ENCODE data around the gene CFAP73. TPM values are rescaled to one million over a fixed set of nuclear protein-coding genes. Genes with fewer than 3 reads are reported as not detected.

CFAP73 gene
- polyA plus RNA-seq, 1 donor from 2014 or later, result not detected

- Histone ChIP-seq H3K27ac (ENCODE audit: low read length) (no peak overlapping the region), H3K79me2 (replicated peaks; ENCODE audit: insufficient read depth, low read length) (peaks cover 9% of the 10 kb centered on the region), H3K36me3 (ENCODE audit: insufficient read depth, low read length) (no peaks in the 10 kb centered on the region), H2AFZ (ENCODE audit: low read depth, low read length) (no peak overlapping the region), H3K9ac (ENCODE audit: low read length) (no peak overlapping the region), H3K9me2 (ENCODE audit: insufficient read depth, low read length) (no peaks in the 10 kb centered on the region), H3K4me2 (ENCODE audit: low read length) (no peak overlapping the region), H3K9me3 (ENCODE audit: low read length) (no peaks in the 10 kb centered on the region), H3K27me3 (ENCODE audit: insufficient read depth, low read depth, low read length) (no peaks in the 10 kb centered on the region), H3F3A (ENCODE audit: insufficient read depth, low read length, poor library complexity, severe bottlenecking) (no peaks in the 10 kb centered on the region), H4K20me1 (ENCODE audit: insufficient read depth) (no peaks in the 10 kb centered on the region), H3K4me3 (ENCODE audit: low read length) (no peak overlapping the region)
- TF ChIP-seq EZH2 (IDR thresholded peaks at IDR 0.05; ENCODE audit: borderline replicate concordance, insufficient read depth, low read length, poor library complexity, severe bottlenecking) (no peak), SMC3 (conservative IDR thresholded peaks at IDR 0.05; ENCODE audit: poor library complexity) (no peak), POLR2AphosphoS5 (IDR thresholded peaks at IDR 0.05) (no peak), EP300 (conservative IDR thresholded peaks at IDR 0.05; ENCODE audit: poor library complexity, severe bottlenecking) (no peak), RAD21 (conservative IDR thresholded peaks at IDR 0.05) (no peak), TAF1 (IDR thresholded peaks at IDR 0.05; ENCODE audit: low read depth) (no peak), MXI1 (conservative IDR thresholded peaks at IDR 0.05; ENCODE audit: poor library complexity, severe bottlenecking) (no peak)
- TF ChIP-seq, protein P1, sequence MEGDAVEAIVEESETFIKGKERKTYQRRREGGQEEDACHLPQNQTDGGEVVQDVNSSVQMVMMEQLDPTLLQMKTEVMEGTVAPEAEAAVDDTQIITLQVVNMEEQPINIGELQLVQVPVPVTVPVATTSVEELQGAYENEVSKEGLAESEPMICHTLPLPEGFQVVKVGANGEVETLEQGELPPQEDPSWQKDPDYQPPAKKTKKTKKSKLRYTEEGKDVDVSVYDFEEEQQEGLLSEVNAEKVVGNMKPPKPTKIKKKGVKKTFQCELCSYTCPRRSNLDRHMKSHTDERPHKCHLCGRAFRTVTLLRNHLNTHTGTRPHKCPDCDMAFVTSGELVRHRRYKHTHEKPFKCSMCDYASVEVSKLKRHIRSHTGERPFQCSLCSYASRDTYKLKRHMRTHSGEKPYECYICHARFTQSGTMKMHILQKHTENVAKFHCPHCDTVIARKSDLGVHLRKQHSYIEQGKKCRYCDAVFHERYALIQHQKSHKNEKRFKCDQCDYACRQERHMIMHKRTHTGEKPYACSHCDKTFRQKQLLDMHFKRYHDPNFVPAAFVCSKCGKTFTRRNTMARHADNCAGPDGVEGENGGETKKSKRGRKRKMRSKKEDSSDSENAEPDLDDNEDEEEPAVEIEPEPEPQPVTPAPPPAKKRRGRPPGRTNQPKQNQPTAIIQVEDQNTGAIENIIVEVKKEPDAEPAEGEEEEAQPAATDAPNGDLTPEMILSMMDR (IDR thresholded peaks at IDR 0.05; ENCODE audit: poor library complexity, severe bottlenecking), result no peak
- TF ChIP-seq, protein P2, sequence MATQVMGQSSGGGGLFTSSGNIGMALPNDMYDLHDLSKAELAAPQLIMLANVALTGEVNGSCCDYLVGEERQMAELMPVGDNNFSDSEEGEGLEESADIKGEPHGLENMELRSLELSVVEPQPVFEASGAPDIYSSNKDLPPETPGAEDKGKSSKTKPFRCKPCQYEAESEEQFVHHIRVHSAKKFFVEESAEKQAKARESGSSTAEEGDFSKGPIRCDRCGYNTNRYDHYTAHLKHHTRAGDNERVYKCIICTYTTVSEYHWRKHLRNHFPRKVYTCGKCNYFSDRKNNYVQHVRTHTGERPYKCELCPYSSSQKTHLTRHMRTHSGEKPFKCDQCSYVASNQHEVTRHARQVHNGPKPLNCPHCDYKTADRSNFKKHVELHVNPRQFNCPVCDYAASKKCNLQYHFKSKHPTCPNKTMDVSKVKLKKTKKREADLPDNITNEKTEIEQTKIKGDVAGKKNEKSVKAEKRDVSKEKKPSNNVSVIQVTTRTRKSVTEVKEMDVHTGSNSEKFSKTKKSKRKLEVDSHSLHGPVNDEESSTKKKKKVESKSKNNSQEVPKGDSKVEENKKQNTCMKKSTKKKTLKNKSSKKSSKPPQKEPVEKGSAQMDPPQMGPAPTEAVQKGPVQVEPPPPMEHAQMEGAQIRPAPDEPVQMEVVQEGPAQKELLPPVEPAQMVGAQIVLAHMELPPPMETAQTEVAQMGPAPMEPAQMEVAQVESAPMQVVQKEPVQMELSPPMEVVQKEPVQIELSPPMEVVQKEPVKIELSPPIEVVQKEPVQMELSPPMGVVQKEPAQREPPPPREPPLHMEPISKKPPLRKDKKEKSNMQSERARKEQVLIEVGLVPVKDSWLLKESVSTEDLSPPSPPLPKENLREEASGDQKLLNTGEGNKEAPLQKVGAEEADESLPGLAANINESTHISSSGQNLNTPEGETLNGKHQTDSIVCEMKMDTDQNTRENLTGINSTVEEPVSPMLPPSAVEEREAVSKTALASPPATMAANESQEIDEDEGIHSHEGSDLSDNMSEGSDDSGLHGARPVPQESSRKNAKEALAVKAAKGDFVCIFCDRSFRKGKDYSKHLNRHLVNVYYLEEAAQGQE (IDR thresholded peaks at IDR 0.05; ENCODE audit: borderline replicate concordance), result no peak
Measured at GRCh38 chr12:113189361-113189760, 39.8 kb downstream of the CFAP73 start.

- H3K36me3 ChIP-seq (ENCODE audit: insufficient read depth, low read length), result no peaks in the 10 kb centered on the region
- H3K4me2 ChIP-seq (ENCODE audit: low read length), result no peak overlapping the region
- no peaks in the 10 kb centered on the region for H3F3A ChIP-seq (ENCODE audit: insufficient read depth, low read length, poor library complexity, severe bottlenecking)
- no peaks in the 10 kb centered on the region for H3K27me3 ChIP-seq (ENCODE audit: insufficient read depth, low read depth, low read length)
- TF ChIP-seq EZH2 (IDR thresholded peaks at IDR 0.05; ENCODE audit: borderline replicate concordance, insufficient read depth, low read length, poor library complexity, severe bottlenecking), result no peak
- TF ChIP-seq RAD21 (conservative IDR thresholded peaks at IDR 0.05), result no peak
- TF ChIP-seq EP300 (conservative IDR thresholded peaks at IDR 0.05; ENCODE audit: poor library complexity, severe bottlenecking), result no peak
- TF ChIP-seq POLR2AphosphoS5 (IDR thresholded peaks at IDR 0.05), result no peak
- TF ChIP-seq, protein P1 (IDR thresholded peaks at IDR 0.05; ENCODE audit: poor library complexity, severe bottlenecking), result no peak
- TF ChIP-seq TAF1 (IDR thresholded peaks at IDR 0.05; ENCODE audit: low read depth), result no peak
- TF ChIP-seq, protein P2 (IDR thresholded peaks at IDR 0.05; ENCODE audit: borderline replicate concordance), result no peak
- TF ChIP-seq MXI1 (conservative IDR thresholded peaks at IDR 0.05; ENCODE audit: poor library complexity, severe bottlenecking), result no peak
- no peak for TF ChIP-seq SMC3 (conservative IDR thresholded peaks at IDR 0.05; ENCODE audit: poor library complexity)
- no peak overlapping the region for H3K27ac ChIP-seq (ENCODE audit: low read length)
- H3K9me2 ChIP-seq (ENCODE audit: insufficient read depth, low read length), result no peaks in the 10 kb centered on the region
- no peaks in the 10 kb centered on the region for H3K9me3 ChIP-seq (ENCODE audit: low read length)
- H3K4me3 ChIP-seq (ENCODE audit: low read length), result no peak overlapping the region
- no peaks in the 10 kb centered on the region for H4K20me1 ChIP-seq (ENCODE audit: insufficient read depth)
- H3K9ac ChIP-seq (ENCODE audit: low read length), result no peak overlapping the region
- H3K79me2 ChIP-seq (replicated peaks; ENCODE audit: insufficient read depth, low read length), result peaks cover 9% of the 10 kb centered on the region
- no peak overlapping the region for H2AFZ ChIP-seq (ENCODE audit: low read depth, low read length)
Measured at GRCh38 chr12:113190761-113191160, 41.2 kb downstream of the CFAP73 start.

Data from neural cell (in vitro differentiated cells).